ENCODE results near the gene PTGES3L.
A peak's percentile ranks its signal among the peaks of the same experiment; 100 is the strongest.
"Not testable (repeated sequence)": the region's sequence is repeated elsewhere in the genome, so short reads cannot be mapped to it uniquely, and the experiment has no call there.

The PTGES3L gene

GRCh38 chr17:42980274-42980765, 440 bp upstream of the PTGES3L start, which contains the start of gene RUNDC1:
RUNDC1 (plus strand) TSS chr17:42980565; CDS start chr17:42980577, 12 bp downstream.
- peak; percentile 79 to 85 for DNase-seq (ENCODE audit: low read depth in 2 of 2)

- not testable (repeated sequence) for DNase-seq (ENCODE audit: low read depth in 2 of 2)
Measured at GRCh38 chr17:42975701-42976100, 4.2 kb downstream of the PTGES3L start.

GRCh38 chr17:42975265-42975664, 4.6 kb downstream of the PTGES3L start:
- DNase-seq (ENCODE audit: low read depth in 2 of 2): no peak

- not testable (repeated sequence) for DNase-seq (ENCODE audit: low read depth in 2 of 2)
Measured at GRCh38 chr17:42973323-42973722, 6.6 kb downstream of the PTGES3L start.

GRCh38 chr17:42971589-42971988, 8.3 kb downstream of the PTGES3L start:
- no peak for DNase-seq (ENCODE audit: low read depth in 2 of 2)

- no peak for DNase-seq (ENCODE audit: low read depth in 2 of 2)
Measured at GRCh38 chr17:42969001-42969581, 10.8 kb downstream of the PTGES3L start.

- no peak for DNase-seq (ENCODE audit: low read depth in 2 of 2)
Measured at GRCh38 chr17:42967925-42968324, 12.0 kb downstream of the PTGES3L start.

GRCh38 chr17:42964161-42964932, 15.5 kb downstream of the PTGES3L start, which contains the start of gene AARSD1:
AARSD1 (minus strand) TSS chr17:42964454; CDS start chr17:42964440, 14 bp downstream.
- DNase-seq (ENCODE audit: low read depth in 2 of 2): peak; percentile 61 to 64

- no peak for DNase-seq (ENCODE audit: low read depth in 2 of 2)
Measured at GRCh38 chr17:42953669-42954068, 26.2 kb downstream of the PTGES3L start.

GRCh38 chr17:42950044-42950783, 29.7 kb downstream of the PTGES3L start:
- DNase-seq (ENCODE audit: low read depth in 2 of 2): no peak

- DNase-seq (ENCODE audit: low read depth in 2 of 2): no peak
Measured at GRCh38 chr17:42946812-42947211, 33.1 kb downstream of the PTGES3L start.

- no peak for DNase-seq (ENCODE audit: low read depth in 2 of 2)
Measured at GRCh38 chr17:42944211-42944610, 35.7 kb downstream of the PTGES3L start.

- DNase-seq (ENCODE audit: low read depth in 2 of 2): no peak
Measured at GRCh38 chr17:42937712-42938596, 41.9 kb downstream of the PTGES3L start.

GRCh38 chr17:42929497-42929844, 50.4 kb downstream of the PTGES3L start:
- DNase-seq (ENCODE audit: low read depth in 2 of 2): no peak

- DNase-seq (ENCODE audit: low read depth in 2 of 2): peak in 1 of 2 donors; percentile 8
Measured at GRCh38 chr17:42928714-42929496, 51.0 kb downstream of the PTGES3L start.

- DNase-seq (ENCODE audit: low read depth in 2 of 2): no peak
Measured at GRCh38 chr17:42924891-42925290, 55.0 kb downstream of the PTGES3L start.

- not testable (repeated sequence) for DNase-seq (ENCODE audit: low read depth in 2 of 2)
Measured at GRCh38 chr17:42923472-42923871, 56.4 kb downstream of the PTGES3L start.

GRCh38 chr17:42922294-42922693, 57.6 kb downstream of the PTGES3L start:
- no peak for DNase-seq (ENCODE audit: low read depth in 2 of 2)

- no peak for DNase-seq (ENCODE audit: low read depth in 2 of 2)
Measured at GRCh38 chr17:42920922-42921321, 59.0 kb downstream of the PTGES3L start.

- no peak for DNase-seq (ENCODE audit: low read depth in 2 of 2)
Measured at GRCh38 chr17:42920106-42920900, 59.6 kb downstream of the PTGES3L start.

All from stimulated activated CD4-positive, alpha-beta T cell treated with anti-CD3 and anti-CD28 coated beads, Interleukin-1b, Interleukin-23, amount 100 ng/mL, for 1 hour (primary cell).